ENCODE results near the gene DCXR.

- TF ChIP-seq CTCF (IDR thresholded peaks at IDR 0.05) (no peak), POLR2A (IDR thresholded peaks at IDR 0.05) (no peak), EP300 (IDR thresholded peaks at IDR 0.05) (no peak)
Observed at GRCh38 chr17:82053556-82054263, 16.2 kb upstream of the DCXR start.
